Measurements from ENCODE around the gene MAPK4. TPM values are rescaled to one million over a fixed set of nuclear protein-coding genes. Genes with fewer than 3 reads are reported as not detected.

The MAPK4 gene
- total and polyA plus RNA-seq, 2 of the 4 experiments (the other 2 are of a cell fraction): not detected

DNA sequence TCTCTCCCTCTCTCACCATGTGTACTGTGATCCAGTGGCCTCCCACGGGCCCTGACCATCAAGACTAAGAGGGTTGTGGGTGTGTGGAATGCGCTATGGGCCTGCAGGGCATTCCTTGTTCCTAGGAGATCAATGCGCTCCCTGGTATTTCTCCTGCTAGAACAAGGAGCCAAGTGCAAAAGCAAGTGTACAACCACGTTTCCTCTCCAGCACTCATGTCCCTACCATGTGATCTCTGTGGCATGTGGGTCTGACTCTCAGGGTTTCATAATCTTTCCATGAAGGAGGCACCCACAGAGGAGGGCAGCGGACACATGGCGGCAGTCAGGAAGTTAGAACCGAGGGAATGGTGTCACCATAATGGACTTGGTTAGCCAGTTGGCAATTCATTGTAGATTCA is 91.4 kb downstream of the MAPK4 start:
- no peak overlapping the region for H4K8ac ChIP-seq (ENCODE audit: low read depth in 2 of 2, low read length in 2 of 2)
- no peak for ATAC-seq (ENCODE audit: low read depth)
- H3K23ac ChIP-seq (ENCODE audit: low read depth, low read length): no peak overlapping the region
- in situ Hi-C loops (cut with MboI; ENCODE audit: low sequenced_read_pairs): no loop called here
- H3K79me1 ChIP-seq (ENCODE audit: low read depth in 1 of 2, low read length in 2 of 2): no peaks in the 10 kb centered on the region
- H2BK20ac ChIP-seq (ENCODE audit: low read depth, low read length): no peak overlapping the region
- H3K9ac ChIP-seq (ENCODE audit: low read depth, low read length): no peak overlapping the region
- no peaks in the 10 kb centered on the region for H3K36me3 ChIP-seq (ENCODE audit: control insufficient read depth, insufficient read depth, low read length)
- H4K20me1 ChIP-seq (ENCODE audit: insufficient read depth, low read length): no peaks in the 10 kb centered on the region
- no peak overlapping the region for H3K18ac ChIP-seq (ENCODE audit: low read depth, low read length)
- no peak overlapping the region for H2BK15ac ChIP-seq (ENCODE audit: low read depth, low read length)
- H3K14ac ChIP-seq (replicated peaks; ENCODE audit: low read depth, low read length): no peak overlapping the region
- H2AK9ac ChIP-seq (replicated peaks; ENCODE audit: low read depth, low read length, poor library complexity): no peak overlapping the region
- no peaks in the 10 kb centered on the region for H3K27me3 ChIP-seq (ENCODE audit: control insufficient read depth, insufficient read depth, low read length)
- no TSS peak for BruUV-seq (replicated peaks)
- no peaks in the 10 kb centered on the region for H3K9me1 ChIP-seq (ENCODE audit: insufficient read depth, low read length)
- H3K4me1 ChIP-seq (ENCODE audit: control insufficient read depth, insufficient read depth, low read length): no peaks in the 10 kb centered on the region
- dilution Hi-C loops (cut with HindIII; ENCODE audit: low sequenced_read_pairs, unreplicated experiment): no loop called here
- no peak overlapping the region for H2BK120ac ChIP-seq (ENCODE audit: low read depth, low read length)
- H2AK5ac ChIP-seq (ENCODE audit: low read depth, low read length): no peak overlapping the region
- CTCF ChIA-PET: no interaction called here
- H4K5ac ChIP-seq (ENCODE audit: low read depth, low read length): no peak overlapping the region
- H4K91ac ChIP-seq (ENCODE audit: insufficient read depth, low read depth, low read length): no peak overlapping the region
- H3K4me2 ChIP-seq (ENCODE audit: low read depth, low read length): no peak overlapping the region
- H2BK5ac ChIP-seq (ENCODE audit: low read depth, low read length, poor library complexity, severe bottlenecking): no peak overlapping the region
- no peak overlapping the region for H3K4me3 ChIP-seq (ENCODE audit: insufficient read depth, low read depth, low read length)
- intact Hi-C loops (cut with micrococcal nuclease): no loop called here
- H3K4ac ChIP-seq (ENCODE audit: low read depth, low read length): no peak overlapping the region
- H3K56ac ChIP-seq (ENCODE audit: extremely low read depth, insufficient read depth, low read length): no peak overlapping the region
- WGBS, 2 experiments (ENCODE audit: extremely low coverage in 2 of 2, insufficient read length in 1 of 2): no CpG with 5 or more reads among the region's 7 CpGs
- POLR2A ChIA-PET (ENCODE audit: unreplicated experiment): no interaction called here
- H3K9me3 ChIP-seq (ENCODE audit: control insufficient read depth, insufficient read depth, low read length): no peaks in the 10 kb centered on the region
- no peak overlapping the region for H3K27ac ChIP-seq (ENCODE audit: insufficient read depth, low read length)
- DNase-seq: no peak
- no peak for TF ChIP-seq RFX5 (IDR thresholded peaks at IDR 0.05; ENCODE audit: low read depth, low read length)
- TF ChIP-seq FOS (IDR thresholded peaks at IDR 0.05; ENCODE audit: low read depth, low read length): no peak
- no peak for TF ChIP-seq RAD21 (IDR thresholded peaks at IDR 0.05; ENCODE audit: low read length)
- TF ChIP-seq, protein P1, sequence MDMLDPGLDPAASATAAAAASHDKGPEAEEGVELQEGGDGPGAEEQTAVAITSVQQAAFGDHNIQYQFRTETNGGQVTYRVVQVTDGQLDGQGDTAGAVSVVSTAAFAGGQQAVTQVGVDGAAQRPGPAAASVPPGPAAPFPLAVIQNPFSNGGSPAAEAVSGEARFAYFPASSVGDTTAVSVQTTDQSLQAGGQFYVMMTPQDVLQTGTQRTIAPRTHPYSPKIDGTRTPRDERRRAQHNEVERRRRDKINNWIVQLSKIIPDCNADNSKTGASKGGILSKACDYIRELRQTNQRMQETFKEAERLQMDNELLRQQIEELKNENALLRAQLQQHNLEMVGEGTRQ (IDR thresholded peaks at IDR 0.05; ENCODE audit: low read depth, low read length): no peak
- TF ChIP-seq, protein P2, sequence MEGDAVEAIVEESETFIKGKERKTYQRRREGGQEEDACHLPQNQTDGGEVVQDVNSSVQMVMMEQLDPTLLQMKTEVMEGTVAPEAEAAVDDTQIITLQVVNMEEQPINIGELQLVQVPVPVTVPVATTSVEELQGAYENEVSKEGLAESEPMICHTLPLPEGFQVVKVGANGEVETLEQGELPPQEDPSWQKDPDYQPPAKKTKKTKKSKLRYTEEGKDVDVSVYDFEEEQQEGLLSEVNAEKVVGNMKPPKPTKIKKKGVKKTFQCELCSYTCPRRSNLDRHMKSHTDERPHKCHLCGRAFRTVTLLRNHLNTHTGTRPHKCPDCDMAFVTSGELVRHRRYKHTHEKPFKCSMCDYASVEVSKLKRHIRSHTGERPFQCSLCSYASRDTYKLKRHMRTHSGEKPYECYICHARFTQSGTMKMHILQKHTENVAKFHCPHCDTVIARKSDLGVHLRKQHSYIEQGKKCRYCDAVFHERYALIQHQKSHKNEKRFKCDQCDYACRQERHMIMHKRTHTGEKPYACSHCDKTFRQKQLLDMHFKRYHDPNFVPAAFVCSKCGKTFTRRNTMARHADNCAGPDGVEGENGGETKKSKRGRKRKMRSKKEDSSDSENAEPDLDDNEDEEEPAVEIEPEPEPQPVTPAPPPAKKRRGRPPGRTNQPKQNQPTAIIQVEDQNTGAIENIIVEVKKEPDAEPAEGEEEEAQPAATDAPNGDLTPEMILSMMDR (conservative IDR thresholded peaks at IDR 0.05; ENCODE audit: low read depth, low read length): no peak
- no peak for TF ChIP-seq MXI1 (IDR thresholded peaks at IDR 0.05; ENCODE audit: borderline replicate concordance, low read depth, low read length)
- TF ChIP-seq BHLHE40 (IDR thresholded peaks at IDR 0.05; ENCODE audit: low read depth, low read length): no peak
- no peak for TF ChIP-seq CEBPB (IDR thresholded peaks at IDR 0.05; ENCODE audit: low read depth, low read length)
- no peak for TF ChIP-seq SMC3 (IDR thresholded peaks at IDR 0.05; ENCODE audit: low read depth, low read length)
- H2AFZ ChIP-seq (replicated peaks; ENCODE audit: low read length, poor library complexity): no peak overlapping the region
